ENCODE measurements around the gene SOS2. TPM values are rescaled to one million over a fixed set of nuclear protein-coding genes. Genes with fewer than 3 reads are reported as not detected.

Gene SOS2
- total and polyA plus RNA-seq, 10 of the 15 experiments (the other 5 are each of a cell fraction or from before 2014, with no cell fraction given): 2.1 to 16.8 (median 8.4) TPM

- Histone ChIP-seq H3K27me3 (replicated peaks in 1 of 2; ENCODE audit: control insufficient read depth in 2 of 2, insufficient read depth in 2 of 2, low read length in 1 of 2) (no peaks in the 10 kb centered on the region), H3K9me3 (replicated peaks; ENCODE audit: control insufficient read depth, insufficient read depth, low read length) (no peaks in the 10 kb centered on the region), H3K4me2 (ENCODE audit: control insufficient read depth, insufficient read depth) (no peak overlapping the region), H3K4me3 (no peak overlapping the region), H3K79me2 (ENCODE audit: control insufficient read depth, insufficient read depth, low read length) (no peaks in the 10 kb centered on the region), H3K4me1 (ENCODE audit: control insufficient read depth, insufficient read depth, low read length) (no peaks in the 10 kb centered on the region), H4K20me1 (ENCODE audit: control insufficient read depth, insufficient read depth) (no peaks in the 10 kb centered on the region), H3K9ac (ENCODE audit: control insufficient read depth, insufficient read depth, low read length) (no peak overlapping the region), H2AFZ (ENCODE audit: control insufficient read depth, low read depth, low read length) (no peak overlapping the region), H3K27ac (ENCODE audit: control insufficient read depth, insufficient read depth) (no peak overlapping the region), H3K36me3 (ENCODE audit: control insufficient read depth in 2 of 2, insufficient read depth in 2 of 2, low read length in 1 of 2) (no peaks in the 10 kb centered on the region)
- intact Hi-C loops (cut with micrococcal nuclease; ENCODE audit: unreplicated experiment) (no loop called here), in situ Hi-C loops (cut with MboI) (no loop called here)
- SMC1A ChIA-PET (ENCODE audit: uncharacterized antibody, unreplicated experiment): interaction anchor here (0.7 kb wide), 1 partner anchor 9 kb away, joined by 4 read pairs; no protein-coding TSS in a partner anchor
- CTCF ChIA-PET: interaction anchor here (0.6 to 1.9 kb wide), 4 partner anchors 12 to 394 kb away, joined by 3 to 4 read pairs (median 3); no protein-coding TSS in a partner anchor
- DNase-seq (ENCODE audit: low read depth, low spot score): no peak
- 100% methylated on average over 3 of the region's 3 CpGs for WGBS (ENCODE audit: insufficient coverage, insufficient replicate concordance, low lambda C conversion rate, missing lambda C conversion rate)
- RAD21 ChIA-PET (ENCODE audit: unreplicated experiment): no interaction called here
- TF ChIP-seq, protein P1, sequence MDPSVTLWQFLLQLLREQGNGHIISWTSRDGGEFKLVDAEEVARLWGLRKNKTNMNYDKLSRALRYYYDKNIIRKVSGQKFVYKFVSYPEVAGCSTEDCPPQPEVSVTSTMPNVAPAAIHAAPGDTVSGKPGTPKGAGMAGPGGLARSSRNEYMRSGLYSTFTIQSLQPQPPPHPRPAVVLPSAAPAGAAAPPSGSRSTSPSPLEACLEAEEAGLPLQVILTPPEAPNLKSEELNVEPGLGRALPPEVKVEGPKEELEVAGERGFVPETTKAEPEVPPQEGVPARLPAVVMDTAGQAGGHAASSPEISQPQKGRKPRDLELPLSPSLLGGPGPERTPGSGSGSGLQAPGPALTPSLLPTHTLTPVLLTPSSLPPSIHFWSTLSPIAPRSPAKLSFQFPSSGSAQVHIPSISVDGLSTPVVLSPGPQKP (IDR thresholded peaks at IDR 0.05; ENCODE audit: low read depth, low read length): no peak
- TF ChIP-seq SUPT20H (IDR thresholded peaks at IDR 0.05; ENCODE audit: borderline replicate concordance, control insufficient read depth, low read depth, low read length) (no peak), EGR1 (IDR thresholded peaks at IDR 0.05; ENCODE audit: borderline replicate concordance in 1 of 2, low read depth in 2 of 2, low read length in 2 of 2) (no peak), SMAD5 (IDR thresholded peaks at IDR 0.05; ENCODE audit: low read depth) (no peak), ZNF384 (IDR thresholded peaks at IDR 0.05; ENCODE audit: borderline replicate concordance, low read depth, low read length) (no peak), POLR2AphosphoS2 (IDR thresholded peaks at IDR 0.05; ENCODE audit: low read depth, low read length) (no peak), TBL1XR1 (IDR thresholded peaks at IDR 0.05; ENCODE audit: low read depth, low read length) (no peak), ZBED1 (IDR thresholded peaks at IDR 0.05; ENCODE audit: borderline replicate concordance) (no peak), ATF3 (IDR thresholded peaks at IDR 0.05; ENCODE audit: borderline replicate concordance, extremely low read depth, low read depth, low read length) (no peak), HDAC6 (IDR thresholded peaks at IDR 0.05; ENCODE audit: unreplicated experiment) (no peak), ZBTB33 (IDR thresholded peaks at IDR 0.05) (no peak), POLR2AphosphoS5 (IDR thresholded peaks at IDR 0.05; ENCODE audit: low read length) (no peak), MYB (IDR thresholded peaks at IDR 0.05; ENCODE audit: borderline replicate concordance, low read depth, low read length) (no peak), ZNF24 (IDR thresholded peaks at IDR 0.05) (no peak), CREB1 (IDR thresholded peaks at IDR 0.05; ENCODE audit: low read depth) (no peak)
- TF ChIP-seq, protein P2, sequence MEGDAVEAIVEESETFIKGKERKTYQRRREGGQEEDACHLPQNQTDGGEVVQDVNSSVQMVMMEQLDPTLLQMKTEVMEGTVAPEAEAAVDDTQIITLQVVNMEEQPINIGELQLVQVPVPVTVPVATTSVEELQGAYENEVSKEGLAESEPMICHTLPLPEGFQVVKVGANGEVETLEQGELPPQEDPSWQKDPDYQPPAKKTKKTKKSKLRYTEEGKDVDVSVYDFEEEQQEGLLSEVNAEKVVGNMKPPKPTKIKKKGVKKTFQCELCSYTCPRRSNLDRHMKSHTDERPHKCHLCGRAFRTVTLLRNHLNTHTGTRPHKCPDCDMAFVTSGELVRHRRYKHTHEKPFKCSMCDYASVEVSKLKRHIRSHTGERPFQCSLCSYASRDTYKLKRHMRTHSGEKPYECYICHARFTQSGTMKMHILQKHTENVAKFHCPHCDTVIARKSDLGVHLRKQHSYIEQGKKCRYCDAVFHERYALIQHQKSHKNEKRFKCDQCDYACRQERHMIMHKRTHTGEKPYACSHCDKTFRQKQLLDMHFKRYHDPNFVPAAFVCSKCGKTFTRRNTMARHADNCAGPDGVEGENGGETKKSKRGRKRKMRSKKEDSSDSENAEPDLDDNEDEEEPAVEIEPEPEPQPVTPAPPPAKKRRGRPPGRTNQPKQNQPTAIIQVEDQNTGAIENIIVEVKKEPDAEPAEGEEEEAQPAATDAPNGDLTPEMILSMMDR (IDR thresholded peaks at IDR 0.05 in 2 of 3, conservative IDR thresholded peaks at IDR 0.05 in 1 of 3; ENCODE audit: control insufficient read depth in 2 of 3, extremely low read depth in 1 of 3, insufficient read depth in 1 of 3, low read depth in 3 of 3, low read length in 3 of 3): no peak
- no peak for ATAC-seq
- no TSS peak for BruUV-seq (replicated peaks)
- POLR2A ChIA-PET: interaction anchor here (0.6 kb wide), 1 partner anchor 85 kb away, joined by 3 read pairs; no protein-coding TSS in a partner anchor
- no peak for FAIRE-seq
Observed at GRCh38 chr14:50139192-50139591, 92.2 kb downstream of the SOS2 start.
